HG03354 (cell line): ENCODE data around the gene MTMR2.

Source experiments
- ATAC-seq: cut with Tn5 transposase; IDR thresholded peaks from one replicate; pipeline ENCODE4 v1.9.1; 2021; ENCODE audit warnings: mild to moderate bottlenecking; ENCODE audit not compliant: unreplicated experiment, poor library complexity, severe bottlenecking

Gene MTMR2

GRCh38 chr11:95790933-95791708 is 132.8 kb downstream of the MTMR2 start:
- ATAC-seq = no peak

- peak; percentile 71 for ATAC-seq
Measured at GRCh38 chr11:95790123-95790932, 133.6 kb downstream of the MTMR2 start, which contains the start of gene CEP57. Gene CEP57 (plus strand): TSS chr11:95790498. CDS start chr11:95790699, 201 bp downstream.

- peak; percentile 75 for ATAC-seq
Measured at GRCh38 chr11:95789506-95790122, 134.3 kb downstream of the MTMR2 start, which contains the start of gene FAM76B. Gene FAM76B (minus strand): TSS chr11:95789782. CDS start chr11:95789478, 304 bp downstream.

- ATAC-seq = peak; percentile 10
Measured at GRCh38 chr11:95788921-95789505, 134.9 kb downstream of the MTMR2 start.
